Measurements from ENCODE around the gene DUSP28.

The DUSP28 gene

GRCh38 chr2:240579071-240579762 lies 19.1 kb downstream of the DUSP28 start:
- no peak for TF ChIP-seq PATZ1 (CRISPR knock-in tag; IDR thresholded peaks at IDR 0.05; ENCODE audit: borderline replicate concordance)
- no peak for TF ChIP-seq ZNF70 (CRISPR knock-in tag; IDR thresholded peaks at IDR 0.05)
- no peak for TF ChIP-seq TCF4 (CRISPR knock-in tag; IDR thresholded peaks at IDR 0.05; ENCODE audit: borderline replicate concordance)
- no peak for TF ChIP-seq TSHZ2 (CRISPR knock-in tag; IDR thresholded peaks at IDR 0.05)
- TF ChIP-seq POU6F1 (CRISPR knock-in tag; IDR thresholded peaks at IDR 0.05; ENCODE audit: borderline replicate concordance, low read depth): no peak
- TF ChIP-seq ZFP30 (CRISPR knock-in tag; IDR thresholded peaks at IDR 0.05): no peak
- TF ChIP-seq ESRRG (CRISPR knock-in tag; IDR thresholded peaks at IDR 0.05): no peak
- no peak for TF ChIP-seq CREB5 (CRISPR knock-in tag; IDR thresholded peaks at IDR 0.05; ENCODE audit: low read depth)
- no peak for TF ChIP-seq GLIS3 (CRISPR knock-in tag; IDR thresholded peaks at IDR 0.05)
- TF ChIP-seq ZFP3 (CRISPR knock-in tag; IDR thresholded peaks at IDR 0.05): no peak
- TF ChIP-seq CSRNP3 (CRISPR knock-in tag; IDR thresholded peaks at IDR 0.05): no peak
- no peak for TF ChIP-seq OSR1 (CRISPR knock-in tag; IDR thresholded peaks at IDR 0.05)
- TF ChIP-seq BACH2 (CRISPR knock-in tag; IDR thresholded peaks at IDR 0.05; ENCODE audit: borderline replicate concordance): no peak
- ATAC-seq: no peak; the same call in 2 of the 3 replicates

GRCh38 chr2:240579771-240580614 lies 19.8 kb downstream of the DUSP28 start:
- TF ChIP-seq ZC3H10 (CRISPR knock-in tag; IDR thresholded peaks at IDR 0.05) (no peak), ESRRG (CRISPR knock-in tag; IDR thresholded peaks at IDR 0.05) (no peak), ARNTL (CRISPR knock-in tag; IDR thresholded peaks at IDR 0.05; ENCODE audit: borderline replicate concordance, low read depth) (no peak), CREB5 (CRISPR knock-in tag; IDR thresholded peaks at IDR 0.05; ENCODE audit: low read depth) (no peak), ZFP30 (CRISPR knock-in tag; IDR thresholded peaks at IDR 0.05) (no peak), TSHZ2 (CRISPR knock-in tag; IDR thresholded peaks at IDR 0.05) (no peak), TOX (CRISPR knock-in tag; IDR thresholded peaks at IDR 0.05; ENCODE audit: borderline replicate concordance) (no peak), ZNF565 (CRISPR knock-in tag; conservative IDR thresholded peaks at IDR 0.05; ENCODE audit: low read depth) (no peak), ZNF8 (CRISPR knock-in tag; IDR thresholded peaks at IDR 0.05) (no peak), ZFP3 (CRISPR knock-in tag; IDR thresholded peaks at IDR 0.05) (no peak), CSRNP3 (CRISPR knock-in tag; IDR thresholded peaks at IDR 0.05) (no peak), TCF4 (CRISPR knock-in tag; IDR thresholded peaks at IDR 0.05; ENCODE audit: borderline replicate concordance) (no peak), BACH2 (CRISPR knock-in tag; IDR thresholded peaks at IDR 0.05; ENCODE audit: borderline replicate concordance) (no peak), ZNF70 (CRISPR knock-in tag; IDR thresholded peaks at IDR 0.05) (no peak)
- ATAC-seq: peak; percentile 74
